HG02610 (cell line): ENCODE data around the gene SLC15A2.
"Not testable (repeated sequence)": the region's sequence is repeated elsewhere in the genome, so short reads cannot be mapped to it uniquely, and the experiment has no call there.

Experiments
- ATAC-seq: cut with Tn5 transposase; IDR thresholded peaks from one replicate; pipeline ENCODE4 v1.9.1; 2021; ENCODE audit warnings: mild to moderate bottlenecking, moderate library complexity; ENCODE audit not compliant: unreplicated experiment

Gene SLC15A2

GRCh38 chr3:121924734-121925133 is 30.5 kb downstream of the SLC15A2 start:
- no peak for ATAC-seq

DNA sequence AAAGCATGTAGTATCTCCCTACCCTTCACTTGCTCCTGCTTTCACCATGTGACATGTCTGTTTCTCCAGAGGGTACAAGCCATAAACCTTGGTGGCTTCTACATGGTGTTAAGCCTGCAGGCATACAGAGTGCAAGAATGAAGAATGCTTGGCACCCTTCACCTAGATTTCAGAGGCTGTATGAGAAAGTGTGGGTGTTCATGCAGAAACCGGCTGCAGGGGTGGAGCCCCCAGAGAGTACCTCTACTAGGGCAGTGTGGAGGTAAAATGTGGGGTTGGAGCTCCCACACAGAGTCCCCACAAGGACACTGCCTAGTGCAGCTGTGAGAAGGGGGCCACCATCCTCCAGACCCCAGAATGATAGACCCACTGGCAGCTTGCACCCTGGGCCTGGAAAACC is 32.2 kb downstream of the SLC15A2 start:
- no peak for ATAC-seq

- ATAC-seq: not testable (repeated sequence)
Measured at GRCh38 chr3:121938141-121938855, 44.1 kb downstream of the SLC15A2 start.

GRCh38 chr3:121941592-121941991 is 47.4 kb downstream of the SLC15A2 start:
- ATAC-seq: no peak

DNA sequence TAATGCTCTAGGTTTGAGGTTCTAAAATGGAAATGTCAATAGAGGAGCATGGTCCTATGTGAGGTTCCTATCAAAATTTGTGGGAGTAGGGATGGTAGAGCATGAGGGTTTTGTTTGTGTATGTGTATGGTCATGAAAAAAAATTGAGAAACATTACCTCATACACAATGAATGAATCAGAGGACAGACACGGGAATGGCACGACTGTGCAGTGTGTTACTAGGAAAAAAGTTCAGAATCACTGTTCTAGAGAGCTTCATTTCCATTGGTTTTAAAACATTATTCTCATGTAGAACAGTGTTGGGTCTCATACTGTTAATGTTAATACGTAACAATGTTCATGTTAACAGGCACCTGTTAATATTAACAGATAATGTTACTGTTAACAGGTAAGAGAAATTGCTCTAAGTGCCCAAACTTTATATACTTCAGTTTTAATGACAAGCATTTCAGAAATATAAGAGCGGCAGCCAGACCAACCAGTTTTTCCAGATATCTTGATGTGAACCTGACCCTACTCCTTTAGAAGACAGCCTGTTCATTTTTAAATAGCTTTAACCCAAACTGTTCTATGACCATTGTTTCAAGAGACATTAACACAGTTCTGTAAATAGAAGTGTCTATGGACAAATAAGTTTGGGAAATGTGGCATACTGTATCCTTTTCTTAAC is 48.0 kb downstream of the SLC15A2 start:
- ATAC-seq: no peak

- ATAC-seq: no peak
Measured at GRCh38 chr3:121943431-121943830, 49.2 kb downstream of the SLC15A2 start.

GRCh38 chr3:121948641-121949040 is 54.4 kb downstream of the SLC15A2 start:
- no peak for ATAC-seq

DNA sequence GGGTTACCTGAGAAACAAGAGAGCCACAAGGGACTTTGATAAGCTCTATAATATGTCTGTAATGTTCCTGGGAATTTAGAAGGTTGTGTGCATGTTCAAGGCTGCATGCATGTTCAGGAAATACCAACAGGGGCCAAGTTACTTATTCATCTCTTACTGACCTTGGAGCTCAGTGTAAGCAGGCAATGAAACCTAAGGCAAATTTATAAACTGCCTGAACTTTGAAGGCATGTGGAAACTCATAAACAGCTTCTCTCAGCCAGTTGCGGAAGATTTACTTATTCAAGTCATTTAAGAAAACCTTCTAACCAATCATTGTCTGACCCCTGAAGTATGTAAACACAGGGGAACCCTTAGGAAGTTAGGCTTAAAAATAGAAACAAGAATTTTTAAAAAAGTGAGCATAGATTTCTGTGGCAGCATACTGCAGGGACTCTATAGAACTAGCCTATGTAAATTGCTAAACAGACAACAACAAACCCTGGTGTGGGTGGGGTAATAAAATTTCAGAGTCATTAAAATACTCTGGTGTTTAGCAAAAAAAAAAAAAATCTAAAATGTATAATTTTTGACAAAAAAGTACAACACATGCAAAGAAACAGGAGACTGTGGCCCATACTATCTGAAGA is 57.2 kb downstream of the SLC15A2 start:
- no peak for ATAC-seq

DNA sequence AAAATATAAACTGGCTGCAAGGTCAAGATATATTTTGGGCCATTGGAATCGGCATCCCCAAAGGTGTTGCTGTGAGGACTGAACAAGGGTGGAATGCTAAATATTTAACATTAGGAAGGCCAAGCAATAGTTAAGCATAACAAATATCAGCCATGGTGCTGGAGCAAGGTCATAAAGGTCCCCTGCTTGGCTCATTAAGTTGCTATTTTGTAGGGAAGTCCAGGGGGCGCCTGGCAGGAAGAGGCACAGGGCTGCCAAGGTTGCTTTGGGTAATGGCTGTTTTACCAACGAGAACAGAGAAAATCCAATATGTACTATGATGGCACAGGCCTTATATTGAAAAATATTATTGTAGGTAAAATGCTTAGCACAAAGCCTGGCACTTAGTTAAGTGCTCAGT is 62.2 kb downstream of the SLC15A2 start:
- no peak for ATAC-seq

- ATAC-seq: peak; percentile 77
Measured at GRCh38 chr3:121957674-121958415, 63.6 kb downstream of the SLC15A2 start.

GRCh38 chr3:121958801-121959200 is 64.6 kb downstream of the SLC15A2 start:
- no peak for ATAC-seq

DNA sequence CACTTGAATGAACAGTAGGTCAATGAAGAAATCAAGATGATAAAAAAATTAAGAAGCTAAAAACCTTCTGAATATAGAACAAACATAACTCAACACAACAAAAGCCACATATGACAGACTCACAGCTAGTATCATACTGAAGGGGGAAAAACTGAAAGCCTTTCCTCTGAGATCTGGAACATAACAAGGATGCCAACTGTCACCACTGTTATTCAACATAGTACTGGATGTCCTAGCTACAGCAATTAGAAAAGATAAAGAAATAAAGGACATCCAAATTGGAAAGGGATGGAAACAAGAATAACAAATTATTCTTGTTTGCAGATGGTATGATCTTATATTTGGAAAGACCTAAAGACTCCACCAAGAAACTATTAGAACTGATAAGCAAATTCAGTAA is 67.1 kb downstream of the SLC15A2 start:
- no peak for ATAC-seq

- ATAC-seq: no peak
Measured at GRCh38 chr3:121962443-121962842, 68.2 kb downstream of the SLC15A2 start.

DNA sequence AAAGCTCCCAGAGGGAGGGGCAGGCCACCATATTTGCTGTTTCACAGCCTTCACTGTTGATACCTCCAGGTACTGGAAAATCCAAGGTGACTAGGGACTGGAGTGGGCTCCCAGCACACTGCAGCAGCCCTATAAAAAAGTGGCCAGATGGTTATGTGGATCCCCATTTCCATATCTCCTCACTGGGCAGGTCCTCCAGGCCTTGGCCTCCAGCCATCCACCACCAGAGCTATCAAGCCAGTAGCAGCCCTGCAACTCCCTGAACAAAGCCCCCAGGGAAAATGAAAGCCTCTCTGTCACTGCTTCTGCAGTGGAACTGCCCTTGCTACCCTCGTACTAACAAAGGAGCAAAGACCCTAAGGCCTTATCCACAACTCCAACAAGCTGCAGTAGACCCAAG is 69.4 kb downstream of the SLC15A2 start:
- ATAC-seq: no peak

DNA sequence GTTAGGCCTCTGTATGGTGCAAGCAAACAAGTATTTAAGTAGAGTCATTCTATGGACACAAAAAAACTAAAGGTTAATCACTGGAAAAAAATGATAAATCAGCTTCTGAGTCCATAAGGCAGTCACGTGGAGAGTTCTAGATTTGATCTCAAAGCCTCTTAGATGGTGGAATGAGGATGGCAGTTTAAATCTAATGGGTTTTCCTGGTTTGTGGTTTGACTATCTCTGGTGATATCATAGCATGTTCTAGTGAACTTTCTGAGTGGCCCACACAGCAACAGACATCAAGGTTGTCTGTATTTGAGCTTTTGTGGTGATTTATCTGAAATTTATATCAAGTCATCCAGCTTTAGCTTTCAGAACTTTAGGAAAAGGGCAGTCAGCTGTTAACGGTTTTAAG is 75.4 kb downstream of the SLC15A2 start:
- no peak for ATAC-seq

GRCh38 chr3:121970047-121970446 is 75.8 kb downstream of the SLC15A2 start:
- ATAC-seq: no peak

DNA sequence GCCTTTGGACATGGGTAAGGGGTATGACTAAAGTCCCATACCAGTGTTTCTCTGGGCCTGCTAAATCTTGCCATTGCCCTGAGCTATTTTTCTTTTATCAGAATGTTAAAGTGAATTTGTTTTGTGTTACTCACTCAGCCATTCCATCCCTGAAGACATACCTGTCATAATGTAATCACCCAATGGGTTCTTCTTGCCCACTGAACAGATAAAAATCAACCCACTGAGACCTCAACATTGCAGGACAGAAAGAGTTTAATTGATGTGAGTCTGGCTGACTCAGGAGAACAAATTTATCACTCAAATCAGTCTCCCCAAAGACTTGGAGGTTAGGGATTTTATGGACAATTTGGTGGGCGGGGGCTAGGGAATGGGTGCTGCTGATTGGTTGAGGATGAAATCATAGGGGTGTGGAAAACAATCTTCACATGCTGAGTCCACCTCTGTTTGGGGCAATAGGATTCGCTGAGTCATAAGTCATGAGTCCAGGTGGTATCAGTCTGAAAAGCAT is 80.5 kb downstream of the SLC15A2 start:
- ATAC-seq: no peak

DNA sequence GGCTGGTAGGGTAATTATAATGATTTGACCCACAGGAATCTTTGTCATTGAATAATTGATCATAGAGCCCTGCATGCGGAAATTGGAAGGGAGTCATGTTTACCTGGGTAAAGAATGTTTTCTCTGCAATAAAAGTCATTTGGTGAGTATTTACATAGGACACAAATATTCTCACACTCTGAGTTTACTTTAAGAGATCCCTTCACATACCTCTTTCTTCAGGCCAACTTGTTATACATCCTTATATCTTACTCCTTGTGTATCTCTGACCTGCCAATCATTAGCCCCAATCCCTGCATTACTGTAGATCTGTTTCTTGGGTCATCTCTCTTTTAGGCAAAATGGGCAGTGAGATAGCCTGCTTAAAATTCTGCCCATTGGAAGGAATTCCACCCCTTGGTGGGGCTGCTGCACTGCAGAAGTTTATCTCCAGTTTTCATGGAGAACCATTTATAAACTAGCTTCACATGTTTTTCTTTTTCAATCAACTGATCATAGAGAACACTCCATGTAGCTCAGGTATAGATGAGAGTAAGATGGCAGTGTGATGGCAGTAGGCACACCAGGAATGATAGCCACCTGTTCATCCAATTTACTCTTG is 81.6 kb downstream of the SLC15A2 start:
- ATAC-seq: no peak

- ATAC-seq: no peak
Measured at GRCh38 chr3:121976727-121977126, 82.5 kb downstream of the SLC15A2 start.

DNA sequence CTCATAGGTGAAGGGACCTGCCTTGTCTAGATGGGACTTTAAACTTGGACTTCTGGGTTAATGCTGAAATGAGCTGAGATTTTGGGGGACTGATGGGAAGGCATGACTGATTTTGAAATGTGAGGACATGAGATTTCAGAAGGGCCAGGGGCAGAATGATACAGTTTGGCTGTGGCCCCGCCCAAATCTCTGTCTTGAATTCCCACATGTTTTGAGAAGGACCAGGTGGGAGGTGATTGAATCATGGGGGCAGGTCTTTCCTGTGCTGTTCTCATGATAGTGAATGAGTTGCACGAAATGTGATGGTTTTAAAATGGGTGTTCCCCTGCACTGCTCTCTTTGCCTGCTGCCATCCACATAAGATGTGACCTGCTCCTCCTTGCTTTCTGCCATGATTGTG is 85.0 kb downstream of the SLC15A2 start:
- no peak for ATAC-seq
